Brain pericyte (primary cell): ENCODE data around the gene CYP4F12.
"Not testable (repeated sequence)": the region's sequence is repeated elsewhere in the genome, so short reads cannot be mapped to it uniquely, and the experiment has no call there.

ENCODE experiments used
- DNase-seq: peaks from one replicate; pipeline ENCODE4 v3.0.0-alpha.2; 2012; ENCODE audit warnings: low read depth, low spot score

CYP4F12 gene

GRCh38 chr19:15650123-15650522, 22.8 kb upstream of the CYP4F12 start:
- DNase-seq = not testable (repeated sequence)

GRCh38 chr19:15651791-15652190, 21.1 kb upstream of the CYP4F12 start:
- no peak for DNase-seq

GRCh38 chr19:15652559-15653278, 20.2 kb upstream of the CYP4F12 start:
- no peak for DNase-seq

GRCh38 chr19:15656467-15656866, 16.4 kb upstream of the CYP4F12 start:
- DNase-seq = no peak

- no peak for DNase-seq
Observed at GRCh38 chr19:15663247-15663646, 9.6 kb upstream of the CYP4F12 start.

- no peak for DNase-seq
Observed at GRCh38 chr19:15666186-15666585, 6.7 kb upstream of the CYP4F12 start.

- no peak for DNase-seq
Observed at GRCh38 chr19:15666883-15667282, 6.0 kb upstream of the CYP4F12 start.

GRCh38 chr19:15669440-15669839, 3.4 kb upstream of the CYP4F12 start:
- no peak for DNase-seq

GRCh38 chr19:15669891-15670290, 3.0 kb upstream of the CYP4F12 start:
- no peak for DNase-seq

GRCh38 chr19:15671237-15671821, 1.6 kb upstream of the CYP4F12 start:
- no peak for DNase-seq

- DNase-seq = no peak
Observed at GRCh38 chr19:15671891-15672579, 852 bp upstream of the CYP4F12 start.

- no peak for DNase-seq
Observed at GRCh38 chr19:15673176-15673654, 328 bp downstream of the CYP4F12 start.

GRCh38 chr19:15675560-15675959, 2.7 kb downstream of the CYP4F12 start:
- no peak for DNase-seq

- DNase-seq = no peak
Observed at GRCh38 chr19:15679089-15679488, 6.2 kb downstream of the CYP4F12 start.

- DNase-seq = not testable (repeated sequence)
Observed at GRCh38 chr19:15679865-15680264, 7.0 kb downstream of the CYP4F12 start.

GRCh38 chr19:15680478-15681322, 7.8 kb downstream of the CYP4F12 start:
- DNase-seq = no peak

- no peak for DNase-seq
Observed at GRCh38 chr19:15683411-15683810, 10.5 kb downstream of the CYP4F12 start.

GRCh38 chr19:15684828-15685227, 11.9 kb downstream of the CYP4F12 start:
- DNase-seq = no peak

- DNase-seq = no peak
Observed at GRCh38 chr19:15696654-15697194, 23.8 kb downstream of the CYP4F12 start.

- DNase-seq = no peak
Observed at GRCh38 chr19:15701757-15702533, 29.1 kb downstream of the CYP4F12 start.

GRCh38 chr19:15702534-15702930, 29.6 kb downstream of the CYP4F12 start:
- DNase-seq = no peak
